ENCODE data around the gene SLC25A4. TPM values are rescaled to one million over a fixed set of nuclear protein-coding genes. Genes with fewer than 3 reads are reported as not detected.

SLC25A4 gene
- total RNA-seq, 1 experiment from 2014 or later: 40.2 TPM

GRCh38 chr4:185144601-185145240, 1.7 kb downstream of the SLC25A4 start (continued):
- no peak for TF ChIP-seq PRDM15 (CRISPR knock-in tag; IDR thresholded peaks at IDR 0.05)
- TF ChIP-seq FOXP1 (CRISPR knock-in tag; IDR thresholded peaks at IDR 0.05; ENCODE audit: borderline replicate concordance): no peak
- TF ChIP-seq ZNF396 (CRISPR knock-in tag; IDR thresholded peaks at IDR 0.05; ENCODE audit: borderline replicate concordance): no peak
- TF ChIP-seq MLX (CRISPR knock-in tag; IDR thresholded peaks at IDR 0.05): no peak
- no peak for TF ChIP-seq FOXP4 (CRISPR knock-in tag; IDR thresholded peaks at IDR 0.05)
- TF ChIP-seq E2F1 (CRISPR knock-in tag; IDR thresholded peaks at IDR 0.05): no peak
- TF ChIP-seq JUN (CRISPR knock-in tag; IDR thresholded peaks at IDR 0.05): no peak
- no peak for TF ChIP-seq IRF1 (CRISPR knock-in tag; IDR thresholded peaks at IDR 0.05)
- TF ChIP-seq ERG (CRISPR knock-in tag; IDR thresholded peaks at IDR 0.05): no peak
- no peak for TF ChIP-seq GABPB1 (CRISPR knock-in tag; IDR thresholded peaks at IDR 0.05)
- TF ChIP-seq ATF2 (CRISPR knock-in tag; IDR thresholded peaks at IDR 0.05; ENCODE audit: borderline replicate concordance, low read depth): no peak
- TF ChIP-seq ZBTB43 (CRISPR knock-in tag; IDR thresholded peaks at IDR 0.05): no peak
- TF ChIP-seq CBFB (CRISPR knock-in tag; IDR thresholded peaks at IDR 0.05; ENCODE audit: low read depth): no peak
- TF ChIP-seq NR3C1 (CRISPR knock-in tag; conservative IDR thresholded peaks at IDR 0.05; ENCODE audit: low read depth): no peak

Data from WTC11 (cell line).